Measurements from ENCODE around the gene RAB24.

RAB24 gene

GRCh38 chr5:177338251-177339106 is 35.0 kb upstream of the RAB24 start:
- in situ Hi-C loops (cut with MboI; ENCODE audit: low sequenced_read_pairs): no loop called here
- no peak overlapping the region for H3K4me3 ChIP-seq
- no peaks in the 10 kb centered on the region for H3K9me3 ChIP-seq
- no peaks in the 10 kb centered on the region for H3K27me3 ChIP-seq (ENCODE audit: low read depth)
- no peaks in the 10 kb centered on the region for H3K4me1 ChIP-seq
- peaks cover 54% of the 10 kb centered on the region for H3K36me3 ChIP-seq (replicated peaks)
- DNase-seq (ENCODE audit: low spot score in 2 of 2): no peak

- Histone ChIP-seq H3K9me3 (no peaks in the 10 kb centered on the region), H3K4me1 (no peaks in the 10 kb centered on the region)
- in situ Hi-C loops (cut with MboI; ENCODE audit: low sequenced_read_pairs): no loop called here
Observed at GRCh38 chr5:177336603-177337494, 33.3 kb upstream of the RAB24 start.

GRCh38 chr5:177336112-177336511 is 32.6 kb upstream of the RAB24 start:
- Histone ChIP-seq H3K4me1 (no peaks in the 10 kb centered on the region), H3K9me3 (no peaks in the 10 kb centered on the region), H3K4me3 (no peak overlapping the region), H3K27me3 (ENCODE audit: low read depth) (no peaks in the 10 kb centered on the region), H3K36me3 (replicated peaks) (peaks cover 47% of the 10 kb centered on the region)
- in situ Hi-C loops (cut with MboI; ENCODE audit: low sequenced_read_pairs): no loop called here
- DNase-seq (ENCODE audit: low spot score in 2 of 2): peak in 1 of 2 experiments; percentile 41

More at GRCh38 chr5:177336603-177337494, 33.3 kb upstream of the RAB24 start:
- no peak overlapping the region for H3K4me3 ChIP-seq
- no peak for DNase-seq (ENCODE audit: low spot score in 2 of 2)
- no peaks in the 10 kb centered on the region for H3K27me3 ChIP-seq (ENCODE audit: low read depth)
- peaks cover 55% of the 10 kb centered on the region for H3K36me3 ChIP-seq (replicated peaks)

GRCh38 chr5:177335701-177336065 is 32.2 kb upstream of the RAB24 start:
- in situ Hi-C loops (cut with MboI; ENCODE audit: low sequenced_read_pairs): no loop called here
- Histone ChIP-seq H3K36me3 (replicated peaks) (peaks cover 47% of the 10 kb centered on the region), H3K9me3 (no peaks in the 10 kb centered on the region), H3K4me1 (no peaks in the 10 kb centered on the region), H3K27me3 (ENCODE audit: low read depth) (no peaks in the 10 kb centered on the region), H3K4me3 (no peak overlapping the region)
- no peak for DNase-seq (ENCODE audit: low spot score in 2 of 2)

- DNase-seq (ENCODE audit: low spot score in 2 of 2): no peak
- H3K4me1 ChIP-seq: no peaks in the 10 kb centered on the region
- no peak overlapping the region for H3K4me3 ChIP-seq
- in situ Hi-C loops (cut with MboI; ENCODE audit: low sequenced_read_pairs): no loop called here
- peaks cover 50% of the 10 kb centered on the region for H3K36me3 ChIP-seq (replicated peaks)
- no peaks in the 10 kb centered on the region for H3K9me3 ChIP-seq
- no peaks in the 10 kb centered on the region for H3K27me3 ChIP-seq (ENCODE audit: low read depth)
Observed at GRCh38 chr5:177334781-177335700, 31.5 kb upstream of the RAB24 start.

- no peak overlapping the region for H3K4me3 ChIP-seq
- H3K27me3 ChIP-seq (ENCODE audit: low read depth): no peaks in the 10 kb centered on the region
- no peak for DNase-seq (ENCODE audit: low spot score in 2 of 2)
- in situ Hi-C loops (cut with MboI; ENCODE audit: low sequenced_read_pairs): no loop called here
- H3K36me3 ChIP-seq (replicated peaks): peaks cover 43% of the 10 kb centered on the region
- no peaks in the 10 kb centered on the region for H3K4me1 ChIP-seq
- H3K9me3 ChIP-seq: no peaks in the 10 kb centered on the region
Observed at GRCh38 chr5:177334155-177334551, 30.6 kb upstream of the RAB24 start.

- H3K9me3 ChIP-seq: no peaks in the 10 kb centered on the region
- H3K27me3 ChIP-seq (ENCODE audit: low read depth): no peaks in the 10 kb centered on the region
- no peak for DNase-seq (ENCODE audit: low spot score in 2 of 2)
- no peaks in the 10 kb centered on the region for H3K4me1 ChIP-seq
- in situ Hi-C loops (cut with MboI; ENCODE audit: low sequenced_read_pairs): no loop called here
- no peak overlapping the region for H3K4me3 ChIP-seq
- H3K36me3 ChIP-seq (replicated peaks): peaks cover 43% of the 10 kb centered on the region
Observed at GRCh38 chr5:177333420-177334154, 30.1 kb upstream of the RAB24 start.

- in situ Hi-C loops (cut with MboI; ENCODE audit: low sequenced_read_pairs): no loop called here
Observed at GRCh38 chr5:177332896-177333260, 29.4 kb upstream of the RAB24 start.

GRCh38 chr5:177332031-177332895 is 28.7 kb upstream of the RAB24 start:
- no peak for DNase-seq (ENCODE audit: low spot score in 2 of 2)
- H3K36me3 ChIP-seq (replicated peaks): peaks cover 37% of the 10 kb centered on the region
- H3K9me3 ChIP-seq: no peaks in the 10 kb centered on the region
- in situ Hi-C loops (cut with MboI; ENCODE audit: low sequenced_read_pairs): no loop called here
- H3K4me3 ChIP-seq: no peak overlapping the region
- peaks cover 3% of the 10 kb centered on the region; the same call in 1 of the 2 replicates for H3K4me1 ChIP-seq
- H3K27me3 ChIP-seq (ENCODE audit: low read depth): no peaks in the 10 kb centered on the region

More at GRCh38 chr5:177332896-177333260, 29.4 kb upstream of the RAB24 start:
- Histone ChIP-seq H3K4me1 (no peaks in the 10 kb centered on the region; the same call in 1 of the 2 replicates), H3K27me3 (ENCODE audit: low read depth) (no peaks in the 10 kb centered on the region), H3K4me3 (no peak overlapping the region), H3K9me3 (no peaks in the 10 kb centered on the region), H3K36me3 (replicated peaks) (peaks cover 43% of the 10 kb centered on the region)
- no peak for DNase-seq (ENCODE audit: low spot score in 2 of 2)

GRCh38 chr5:177330991-177331842 is 27.7 kb upstream of the RAB24 start:
- H3K4me1 ChIP-seq: peaks cover 6% of the 10 kb centered on the region
- H3K27me3 ChIP-seq (ENCODE audit: low read depth): no peaks in the 10 kb centered on the region
- no peak overlapping the region for H3K4me3 ChIP-seq
- no peak for DNase-seq (ENCODE audit: low spot score in 2 of 2)
- H3K9me3 ChIP-seq: no peaks in the 10 kb centered on the region
- H3K36me3 ChIP-seq (replicated peaks): peaks cover 33% of the 10 kb centered on the region
- in situ Hi-C loops (cut with MboI; ENCODE audit: low sequenced_read_pairs): no loop called here

GRCh38 chr5:177329883-177330282 is 26.4 kb upstream of the RAB24 start:
- Histone ChIP-seq H3K27me3 (ENCODE audit: low read depth) (no peaks in the 10 kb centered on the region), H3K36me3 (replicated peaks) (peaks cover 20% of the 10 kb centered on the region)
- in situ Hi-C loops (cut with MboI; ENCODE audit: low sequenced_read_pairs): no loop called here

More at GRCh38 chr5:177329883-177330282, 26.4 kb upstream of the RAB24 start:
- Histone ChIP-seq H3K9me3 (no peaks in the 10 kb centered on the region), H3K4me1 (peaks cover 16% of the 10 kb centered on the region), H3K4me3 (no peak overlapping the region)
- DNase-seq (ENCODE audit: low spot score in 2 of 2): no peak

All from HAP-1 (cell line).